OCI-M1 (cell line): ENCODE results near the gene FGFRL1.
A peak's percentile ranks its signal among the peaks of the same experiment; 100 is the strongest.

Experiments
- DNase-seq: peaks from one replicate; lab custom pipeline; 2025; lab: John Stamatoyannopoulos, UW

FGFRL1 gene

DNA sequence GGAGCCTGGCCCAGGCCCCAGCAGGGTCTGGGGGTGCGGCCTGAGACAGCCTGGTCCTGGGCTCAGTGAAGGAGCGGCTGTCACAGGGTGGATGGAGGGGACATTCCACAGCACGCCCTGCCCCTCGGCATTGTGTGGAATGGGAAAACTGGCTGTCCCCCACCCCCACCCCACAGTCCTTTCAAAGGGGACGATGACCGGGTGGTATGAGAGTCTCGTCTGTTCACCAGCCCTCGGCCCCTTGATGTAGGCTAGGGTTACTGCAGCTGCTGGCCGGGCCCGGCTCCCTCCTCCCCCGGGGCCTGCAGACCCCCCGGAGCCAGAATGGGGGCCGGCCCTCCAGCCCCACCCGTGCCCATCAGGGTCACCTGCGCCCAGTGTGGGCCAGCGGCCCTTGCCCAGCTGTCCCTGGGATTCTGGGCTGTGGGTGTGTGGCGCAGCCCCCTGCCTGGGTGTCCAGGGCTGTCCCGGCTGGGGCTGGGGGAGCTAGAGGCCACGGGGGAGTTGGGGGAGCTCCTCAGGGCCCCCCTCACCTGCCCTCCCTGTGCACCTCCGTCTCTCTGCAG lies 11.7 kb downstream of the FGFRL1 start:
- DNase-seq = no peak

- no peak for DNase-seq
Observed at GRCh38 chr4:1023895-1024740, 12.7 kb downstream of the FGFRL1 start.

DNA sequence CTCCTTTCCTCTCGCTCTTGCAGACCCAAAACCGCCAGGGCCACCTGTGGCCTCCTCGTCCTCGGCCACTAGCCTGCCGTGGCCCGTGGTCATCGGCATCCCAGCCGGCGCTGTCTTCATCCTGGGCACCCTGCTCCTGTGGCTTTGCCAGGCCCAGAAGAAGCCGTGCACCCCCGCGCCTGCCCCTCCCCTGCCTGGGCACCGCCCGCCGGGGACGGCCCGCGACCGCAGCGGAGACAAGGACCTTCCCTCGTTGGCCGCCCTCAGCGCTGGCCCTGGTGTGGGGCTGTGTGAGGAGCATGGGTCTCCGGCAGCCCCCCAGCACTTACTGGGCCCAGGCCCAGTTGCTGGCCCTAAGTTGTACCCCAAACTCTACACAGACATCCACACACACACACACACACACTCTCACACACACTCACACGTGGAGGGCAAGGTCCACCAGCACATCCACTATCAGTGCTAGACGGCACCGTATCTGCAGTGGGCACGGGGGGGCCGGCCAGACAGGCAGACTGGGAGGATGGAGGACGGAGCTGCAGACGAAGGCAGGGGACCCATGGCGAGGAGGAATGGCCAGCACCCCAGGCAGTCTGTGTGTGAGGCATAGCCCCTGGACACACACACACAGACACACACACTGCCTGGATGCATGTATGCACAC lies 13.6 kb downstream of the FGFRL1 start:
- no peak for DNase-seq

DNA sequence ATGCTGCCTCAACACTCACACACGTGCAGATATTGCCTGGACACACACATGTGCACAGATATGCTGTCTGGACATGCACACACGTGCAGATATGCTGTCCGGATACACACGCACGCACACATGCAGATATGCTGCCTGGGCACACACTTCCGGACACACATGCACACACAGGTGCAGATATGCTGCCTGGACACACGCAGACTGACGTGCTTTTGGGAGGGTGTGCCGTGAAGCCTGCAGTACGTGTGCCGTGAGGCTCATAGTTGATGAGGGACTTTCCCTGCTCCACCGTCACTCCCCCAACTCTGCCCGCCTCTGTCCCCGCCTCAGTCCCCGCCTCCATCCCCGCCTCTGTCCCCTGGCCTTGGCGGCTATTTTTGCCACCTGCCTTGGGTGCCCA lies 14.7 kb downstream of the FGFRL1 start:
- DNase-seq = peak; percentile 55

- no peak for DNase-seq
Observed at GRCh38 chr4:1027219-1027914, 15.9 kb downstream of the FGFRL1 start.

DNA sequence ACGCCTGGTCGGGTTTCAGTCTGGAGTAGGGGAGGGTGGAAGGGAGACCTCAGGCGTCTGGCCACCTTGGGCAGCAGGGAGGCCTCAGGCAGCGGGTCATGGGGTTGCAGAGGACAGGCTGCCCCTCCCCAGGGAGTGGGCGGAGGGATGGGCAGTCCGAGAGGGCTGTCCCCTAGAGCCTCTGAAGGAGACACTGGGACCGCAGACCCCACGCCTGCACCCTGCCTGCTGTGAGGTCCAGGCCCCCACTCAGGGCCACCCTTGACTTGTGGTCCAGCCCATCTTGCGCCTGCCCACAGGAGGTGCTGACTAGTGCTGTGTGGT lies 16.5 kb downstream of the FGFRL1 start:
- DNase-seq = no peak

- DNase-seq = no peak
Observed at GRCh38 chr4:1028574-1029220, 17.3 kb downstream of the FGFRL1 start.

- DNase-seq = no peak
Observed at GRCh38 chr4:1029529-1029928, 18.1 kb downstream of the FGFRL1 start.

GRCh38 chr4:1030031-1030430 lies 18.6 kb downstream of the FGFRL1 start:
- peak; percentile 5 for DNase-seq

DNA sequence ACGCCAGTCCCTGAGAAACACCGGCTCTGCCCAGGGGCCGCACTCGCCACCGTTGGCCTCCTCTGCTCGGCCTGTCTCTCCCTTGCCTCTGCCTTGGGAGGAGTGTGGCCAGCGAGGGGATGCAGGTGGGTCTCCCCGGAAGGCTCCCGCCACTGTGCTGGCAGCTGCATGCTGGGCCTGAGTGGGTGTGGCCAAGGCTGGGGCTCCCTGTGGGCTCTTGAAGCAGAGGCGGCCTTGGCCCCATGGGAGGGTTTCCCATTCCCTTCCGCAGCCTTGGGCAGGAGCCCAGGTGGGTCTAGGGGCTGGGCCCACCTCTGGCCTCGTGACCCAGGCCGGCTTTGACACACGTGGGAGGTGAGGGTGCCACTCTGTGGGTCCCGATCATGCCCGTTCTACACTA lies 19.1 kb downstream of the FGFRL1 start:
- DNase-seq = no peak

DNA sequence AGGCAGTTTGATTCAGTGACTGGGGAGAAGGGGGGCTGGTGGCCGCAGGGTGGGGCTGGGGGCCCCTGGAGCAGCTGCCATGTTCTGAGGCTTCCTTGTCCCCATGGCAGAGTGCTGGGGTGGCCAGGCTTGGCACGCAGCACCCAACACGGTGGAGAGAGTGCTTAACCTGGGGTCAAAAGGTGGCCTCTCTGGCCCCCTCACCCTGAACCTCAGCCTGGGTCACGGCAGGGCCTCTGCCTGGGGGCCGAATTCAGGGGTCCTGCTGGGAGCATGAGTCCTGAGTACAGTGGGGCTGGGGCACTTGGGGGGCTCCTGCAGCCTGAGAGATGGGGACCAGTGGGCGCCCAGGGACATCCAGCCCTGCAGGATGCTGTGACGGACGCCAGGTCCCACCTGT lies 19.9 kb downstream of the FGFRL1 start:
- no peak for DNase-seq

- DNase-seq = no peak
Observed at GRCh38 chr4:1031956-1032795, 20.8 kb downstream of the FGFRL1 start.

- no peak for DNase-seq
Observed at GRCh38 chr4:1032861-1033260, 21.4 kb downstream of the FGFRL1 start.

- no peak for DNase-seq
Observed at GRCh38 chr4:1033840-1034551, 22.6 kb downstream of the FGFRL1 start.

GRCh38 chr4:1035510-1035909 lies 24.1 kb downstream of the FGFRL1 start:
- no peak for DNase-seq

DNA sequence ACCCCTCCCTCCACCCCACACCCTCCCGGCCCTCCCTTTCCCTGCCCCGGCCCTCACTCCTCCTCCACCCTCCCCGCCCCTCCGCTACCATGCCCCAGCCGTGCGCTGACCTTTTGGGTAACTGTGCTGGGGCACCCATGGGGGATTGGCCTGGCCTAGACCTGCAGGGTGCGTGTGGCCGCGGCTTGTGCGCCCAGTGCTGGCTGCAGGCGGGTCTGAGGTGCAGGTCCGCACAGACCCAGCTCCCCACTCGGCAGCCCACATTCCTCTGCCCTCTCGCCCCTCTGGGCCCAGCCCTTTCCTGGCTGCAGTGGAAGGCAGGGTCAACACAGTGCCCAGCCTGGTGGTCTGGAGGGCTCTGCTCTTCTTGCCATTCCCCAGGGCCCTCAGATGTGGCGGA lies 24.7 kb downstream of the FGFRL1 start:
- DNase-seq = no peak

DNA sequence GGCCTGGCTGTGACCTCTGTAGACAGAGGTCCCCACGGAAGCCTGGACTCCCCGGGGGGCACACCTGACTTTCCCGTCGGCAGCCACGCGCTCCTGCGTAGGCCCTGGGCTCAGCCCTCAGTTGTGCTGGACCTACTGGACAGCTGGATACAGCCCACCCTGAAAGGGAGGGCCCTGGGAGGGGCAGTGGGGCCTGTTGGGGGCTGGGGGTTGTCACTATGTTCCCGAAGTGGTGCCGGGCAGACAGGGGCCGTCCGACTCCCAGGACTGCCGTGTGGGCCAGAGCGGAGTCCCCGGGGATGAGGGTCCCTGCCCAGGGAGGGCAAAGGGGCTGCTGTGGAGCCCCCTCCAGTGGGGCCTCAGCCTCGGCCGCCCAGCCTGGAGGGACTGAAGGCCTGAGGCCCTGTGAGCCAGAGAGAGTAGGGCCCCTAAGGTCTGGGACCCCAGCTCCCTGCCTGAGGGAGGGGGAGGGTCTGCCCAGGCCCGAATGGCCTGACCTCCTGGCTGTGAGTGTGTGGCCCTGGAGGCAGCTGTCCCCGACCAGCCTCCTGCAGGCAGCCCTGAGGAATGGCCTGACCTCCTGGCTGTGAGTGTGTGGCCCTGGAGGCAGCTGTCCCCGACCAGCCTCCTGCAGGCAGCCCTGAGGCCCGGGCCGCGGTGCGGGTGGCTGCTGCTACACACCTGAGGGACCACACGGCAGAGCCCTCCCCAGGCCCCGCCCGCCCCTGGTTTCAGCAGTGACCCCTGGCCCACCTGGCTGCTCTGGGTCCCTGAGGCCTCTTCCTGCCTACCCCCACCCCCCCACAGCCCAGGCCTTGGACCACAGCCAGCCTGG lies 25.8 kb downstream of the FGFRL1 start:
- no peak for DNase-seq

GRCh38 chr4:1038948-1039492 lies 27.6 kb downstream of the FGFRL1 start:
- DNase-seq = no peak
